Testis (tissue), 3 donors: ENCODE results near the gene ROBO1. TPM values are rescaled to one million over a fixed set of nuclear protein-coding genes. Genes with fewer than 3 reads are reported as not detected.

Experiments
- DNase-seq: peaks from one replicate; pipeline ENCODE4 v3.0.0-alpha.2; 2019
- H3K27ac ChIP-seq, 2 donors: fragments of 200-600 bp; sonication (generic); one replicate each; pipeline ENCODE4 v1.5.1; 2019
- H3K27me3 ChIP-seq: fragments of 200-600 bp; sonication (generic); one replicate; pipeline ENCODE4 v1.5.1; 2019
- H3K36me3 ChIP-seq: fragments of 200-600 bp; sonication (generic); one replicate; pipeline ENCODE4 v1.5.1; 2017; ENCODE audit warnings: low read depth; ENCODE audit errors: missing control alignments
- H3K4me1 ChIP-seq: fragments of 200-600 bp; sonication (generic); one replicate; pipeline ENCODE4 v1.5.1; 2019
- H3K4me3 ChIP-seq, 2 donors: fragments of 200-600 bp; sonication (generic); one replicate each; pipeline ENCODE4 v1.5.1; 2017 to 2019
- H3K9me3 ChIP-seq: fragments of 200-600 bp; sonication (generic); one replicate; pipeline ENCODE4 v1.5.1; 2017
- POLR2A ChIP-seq: fragments of 450-650 bp; IDR thresholded peaks from one replicate; pipeline ENCODE4 v1.6.1; 2017; ENCODE audit warnings: antibody characterized with exemption, mild to moderate bottlenecking, moderate library complexity
- WGBS, 2 donors: methylation state at CpG; one replicate each; pipeline ENCODE4 v1.1.5; 2018; 5-methylcytosine and 5-hydroxymethylcytosine counted together
- intact Hi-C: fragments of 100-400 bp; cut with DNase I; formaldehyde crosslinking; loops from one replicate; pipeline ENCODE4 v1.15.1; 2023; ENCODE audit warnings: low total_unique reads
- polyA plus RNA-seq: library from polyadenylated mRNA; stranded (reverse); fragments of 350-450 nt; fragmentation: Illumina TruSeq; extraction: RNeasy Lipid Tissue Mini Kit (QIAGEN cat#74804); gene quantifications from one replicate; pipeline ENCODE4 v1.2.3, GENCODE V29; 2014; ENCODE audit warnings: low read depth, low replicate concordance; ENCODE audit not compliant: insufficient read depth
- total RNA-seq, 2 donors: library from RNA; depleted of rRNA; stranded (reverse); fragments of >200 nt; gene quantifications; one replicate each; pipeline ENCODE4 v1.2.3, GENCODE V29; 2016
- TF ChIP-seq, protein P1 (sequence below), 3 experiments: fragments of 450-650 bp in 2 of 3; fragments of 200-600 bp in 1 of 3; sonication (generic) in 1 of 3; IDR thresholded peaks; one replicate each; pipeline ENCODE4 v1.5.1; 2016 to 2019; ENCODE audit warnings: antibody characterized with exemption in 3 of 3, mild to moderate bottlenecking in 2 of 3, moderate library complexity in 1 of 3

The ROBO1 gene
- total and polyA plus RNA-seq, 3 donors from 2014 or later: 39.4 to 45.1 (median 42.6) TPM

DNA sequence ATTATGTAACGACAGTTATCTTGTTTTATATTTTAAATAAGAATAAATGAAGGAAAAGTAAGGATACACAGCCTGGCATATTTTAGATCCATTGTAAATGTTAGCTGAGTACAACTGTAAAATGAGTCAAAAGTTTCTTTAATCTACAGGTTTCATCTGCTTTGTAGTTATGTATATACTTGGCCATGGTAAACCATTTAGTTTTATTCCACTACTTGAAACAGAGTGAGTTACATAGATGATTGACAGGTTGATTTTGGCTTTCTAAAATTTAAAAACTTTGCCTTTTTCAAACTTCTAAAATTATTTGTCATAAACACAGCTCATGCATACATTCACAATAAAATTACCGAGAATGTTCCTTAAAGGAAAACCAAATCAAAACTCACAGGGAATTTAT, 371.2 kb downstream of the ROBO1 start:
- H3K27ac ChIP-seq: no peak overlapping the region
- H3K27me3 ChIP-seq: no peaks in the 10 kb centered on the region
- no peaks in the 10 kb centered on the region for H3K36me3 ChIP-seq
- no peaks in the 10 kb centered on the region for H3K4me1 ChIP-seq
- DNase-seq: no peak
- H3K9me3 ChIP-seq: no peaks in the 10 kb centered on the region
- WGBS, 2 donors: 84 to 90% methylated on average over 2 of the region's 2 CpGs
- intact Hi-C loops: no loop called here
- no peak overlapping the region for H3K4me3 ChIP-seq
- TF ChIP-seq POLR2A: no peak
- TF ChIP-seq, protein P1, sequence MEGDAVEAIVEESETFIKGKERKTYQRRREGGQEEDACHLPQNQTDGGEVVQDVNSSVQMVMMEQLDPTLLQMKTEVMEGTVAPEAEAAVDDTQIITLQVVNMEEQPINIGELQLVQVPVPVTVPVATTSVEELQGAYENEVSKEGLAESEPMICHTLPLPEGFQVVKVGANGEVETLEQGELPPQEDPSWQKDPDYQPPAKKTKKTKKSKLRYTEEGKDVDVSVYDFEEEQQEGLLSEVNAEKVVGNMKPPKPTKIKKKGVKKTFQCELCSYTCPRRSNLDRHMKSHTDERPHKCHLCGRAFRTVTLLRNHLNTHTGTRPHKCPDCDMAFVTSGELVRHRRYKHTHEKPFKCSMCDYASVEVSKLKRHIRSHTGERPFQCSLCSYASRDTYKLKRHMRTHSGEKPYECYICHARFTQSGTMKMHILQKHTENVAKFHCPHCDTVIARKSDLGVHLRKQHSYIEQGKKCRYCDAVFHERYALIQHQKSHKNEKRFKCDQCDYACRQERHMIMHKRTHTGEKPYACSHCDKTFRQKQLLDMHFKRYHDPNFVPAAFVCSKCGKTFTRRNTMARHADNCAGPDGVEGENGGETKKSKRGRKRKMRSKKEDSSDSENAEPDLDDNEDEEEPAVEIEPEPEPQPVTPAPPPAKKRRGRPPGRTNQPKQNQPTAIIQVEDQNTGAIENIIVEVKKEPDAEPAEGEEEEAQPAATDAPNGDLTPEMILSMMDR (IDR thresholded peaks at IDR 0.05): no peak

DNA sequence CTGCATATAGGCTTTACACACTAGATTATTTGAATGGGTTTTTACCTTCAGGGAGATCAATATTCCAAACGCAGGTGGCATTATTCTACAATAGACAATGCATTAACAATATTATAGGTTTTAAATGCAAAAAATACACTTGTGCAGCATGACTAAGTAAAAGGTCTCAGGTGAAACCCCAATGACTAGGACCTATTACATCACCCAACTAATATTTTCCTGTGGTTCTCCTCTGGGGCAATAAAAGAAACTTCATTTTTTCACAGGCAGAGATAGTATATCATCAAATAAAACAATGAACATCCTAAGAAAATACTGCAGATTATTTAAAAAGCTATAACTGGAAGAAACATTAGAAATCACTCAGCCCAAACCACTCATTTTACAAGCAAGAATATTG, 375.3 kb downstream of the ROBO1 start:
- no peak for DNase-seq
- H3K36me3 ChIP-seq: no peaks in the 10 kb centered on the region
- H3K9me3 ChIP-seq: no peaks in the 10 kb centered on the region
- H3K4me1 ChIP-seq: no peaks in the 10 kb centered on the region
- WGBS, 2 donors: 77 to 88% methylated on average over 1 of the region's 1 CpG
- TF ChIP-seq POLR2A: no peak
- TF ChIP-seq, protein P1 (IDR thresholded peaks at IDR 0.05): no peak
- intact Hi-C loops: no loop called here
- H3K27me3 ChIP-seq: no peaks in the 10 kb centered on the region
- H3K27ac ChIP-seq: no peak overlapping the region
- H3K4me3 ChIP-seq: no peak overlapping the region

DNA sequence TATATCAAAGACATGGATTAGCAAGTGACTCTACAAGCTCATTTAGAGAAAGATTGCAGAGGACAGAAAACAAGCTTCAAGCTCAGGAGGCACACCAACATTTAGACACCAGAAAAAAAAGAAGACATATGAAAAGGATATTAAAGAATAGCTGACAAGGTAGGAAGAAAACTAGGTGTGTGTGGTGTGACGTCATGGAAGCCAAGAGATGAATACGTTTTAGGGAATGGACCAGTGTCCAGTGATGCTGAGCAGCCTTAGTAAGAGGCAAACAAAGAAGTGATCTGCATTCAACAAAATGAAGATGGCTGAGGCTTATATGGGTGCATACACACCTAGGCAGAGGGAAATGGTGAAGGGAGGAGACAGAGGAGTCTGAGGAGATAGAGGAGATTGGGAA, 377.4 kb downstream of the ROBO1 start:
- TF ChIP-seq, protein P1 (IDR thresholded peaks at IDR 0.05): no peak
- TF ChIP-seq POLR2A: no peak
- intact Hi-C loops: no loop called here
- H3K4me1 ChIP-seq: no peaks in the 10 kb centered on the region

DNA sequence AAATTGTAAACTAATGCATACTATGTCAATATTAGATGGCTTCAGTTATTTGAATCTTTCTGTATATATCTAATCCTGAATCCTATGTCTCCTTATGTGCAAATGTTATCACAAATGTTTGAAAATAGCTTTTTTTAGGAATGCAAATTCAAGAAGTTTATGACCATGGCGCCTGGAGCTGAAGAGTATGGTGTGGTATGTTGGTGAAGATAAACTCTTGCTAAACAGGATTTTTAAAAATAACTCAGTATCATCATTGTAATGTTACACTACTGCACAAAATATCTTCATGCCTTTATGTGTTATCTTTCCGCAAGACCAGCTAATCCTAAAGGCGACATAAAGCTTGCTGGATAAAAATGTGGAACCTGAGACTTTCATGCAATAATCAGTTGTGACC, 382.6 kb downstream of the ROBO1 start:
- Histone ChIP-seq H3K27ac (no peak overlapping the region), H3K4me1 (no peaks in the 10 kb centered on the region), H3K36me3 (no peaks in the 10 kb centered on the region), H3K9me3 (no peaks in the 10 kb centered on the region), H3K27me3 (no peaks in the 10 kb centered on the region), H3K4me3 (no peak overlapping the region)
- TF ChIP-seq, protein P1 (IDR thresholded peaks at IDR 0.05): no peak
- no peak for TF ChIP-seq POLR2A
- DNase-seq: no peak
- 89 to 94% methylated on average over 3 of the region's 3 CpGs for WGBS, 2 donors
- intact Hi-C loops: no loop called here

More for the DNA sequence above, 377.4 kb downstream of the ROBO1 start:
- Histone ChIP-seq H3K27ac (no peak overlapping the region), H3K36me3 (no peaks in the 10 kb centered on the region), H3K9me3 (no peaks in the 10 kb centered on the region), H3K27me3 (no peaks in the 10 kb centered on the region), H3K4me3 (no peak overlapping the region)
- DNase-seq: no peak
- WGBS, 2 donors: 84 to 88% methylated on average over 2 of the region's 2 CpGs

DNA sequence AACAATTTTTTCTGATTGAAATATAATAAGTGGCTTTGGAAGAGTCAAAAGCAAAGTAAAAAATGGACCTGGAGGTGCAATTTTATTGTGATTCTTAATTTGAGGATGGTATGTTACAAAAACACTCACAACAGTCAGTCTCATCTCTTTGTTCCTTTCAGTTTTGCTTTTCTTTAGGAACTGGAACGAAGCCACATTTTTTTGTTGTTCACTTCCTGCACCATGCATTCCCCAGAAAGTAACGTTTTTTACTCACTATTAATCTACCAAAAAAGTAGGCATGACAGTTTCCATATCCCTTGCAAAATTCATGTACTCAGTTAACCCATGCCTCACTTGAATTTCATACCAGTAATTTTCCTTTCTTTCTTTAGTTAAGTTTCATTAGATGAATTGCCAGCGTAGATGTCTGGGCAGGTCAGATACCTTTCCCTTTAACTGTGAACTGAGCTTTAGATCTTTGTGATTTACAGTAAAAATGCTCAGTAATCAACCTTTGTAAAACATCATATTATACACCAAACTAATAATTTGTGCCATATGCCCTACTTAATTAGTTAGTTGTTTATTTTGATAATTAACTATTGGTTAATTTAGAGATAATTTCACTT, 384.3 kb downstream of the ROBO1 start:
- TF ChIP-seq, protein P1 (IDR thresholded peaks at IDR 0.05): no peak
- TF ChIP-seq POLR2A: no peak
- intact Hi-C loops: no loop called here
- 40 to 43% methylated on average over 3 of the region's 3 CpGs for WGBS, 2 donors
- Histone ChIP-seq H3K36me3 (no peaks in the 10 kb centered on the region), H3K27ac (no peak overlapping the region), H3K4me1 (no peaks in the 10 kb centered on the region), H3K4me3 (no peak overlapping the region), H3K9me3 (no peaks in the 10 kb centered on the region), H3K27me3 (no peaks in the 10 kb centered on the region)
- DNase-seq: no peak
